ENCODE data around the gene PCGF1. TPM values are rescaled to one million over a fixed set of nuclear protein-coding genes. Genes with fewer than 3 reads are reported as not detected.

Gene PCGF1
- total RNA-seq, 1 experiment from 2014 or later, result 39.9 TPM

DNA sequence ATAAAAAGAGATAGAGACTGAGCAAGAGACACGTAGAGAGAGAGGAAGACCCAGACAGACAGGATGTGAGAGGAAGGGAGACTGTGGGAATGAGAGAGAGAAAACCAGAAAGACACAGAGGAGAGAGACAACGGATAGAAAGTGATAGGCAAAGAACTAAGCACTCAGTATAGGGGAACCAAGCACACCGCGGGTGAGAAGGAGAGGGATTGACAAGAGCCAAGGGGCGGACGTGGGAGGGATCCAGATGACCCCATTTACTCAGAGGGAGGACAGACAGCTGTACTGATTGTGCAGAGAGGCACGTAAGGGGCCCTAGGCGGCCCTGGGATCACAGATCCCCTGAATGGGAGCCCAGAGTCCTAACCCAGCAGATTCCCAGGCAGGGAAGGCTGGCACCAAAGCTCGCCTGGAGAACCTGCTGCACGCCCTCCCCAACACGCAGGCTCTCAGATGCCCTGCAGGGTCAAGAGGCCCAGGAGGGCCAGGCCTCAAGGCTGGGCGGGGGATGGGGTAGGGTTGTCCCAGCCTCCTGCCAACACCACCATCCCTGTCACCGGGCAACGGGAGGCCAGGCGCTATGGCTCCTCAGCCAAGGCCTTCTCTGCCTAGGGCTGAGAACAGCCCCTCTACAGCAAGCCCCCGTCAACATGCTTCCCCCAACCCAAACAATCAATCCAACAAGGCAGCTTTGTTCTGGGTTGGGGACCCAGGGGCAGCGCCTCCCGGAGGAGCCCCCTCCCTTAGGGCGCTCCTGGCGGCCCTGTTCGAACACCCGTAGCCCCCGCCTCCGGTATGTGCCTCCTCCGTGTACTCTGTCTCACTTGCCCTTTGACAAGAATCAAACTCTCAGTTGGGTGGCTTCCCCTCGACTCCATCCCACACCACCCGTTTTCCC lies 45.7 kb upstream of the PCGF1 start:
- ChIA-PET POLR2A (no interaction called here), CTCF (no interaction called here), RAD21 (ENCODE audit: low non-redundant PET in 1 of 2, low total read pairs in 2 of 2, uncharacterized antibody in 2 of 2, unreplicated experiment in 2 of 2) (no interaction called here)
- Histone ChIP-seq H3K4me2 (ENCODE audit: low read length) (peak overlapping the region; percentile 95), H3K36me3 (ENCODE audit: control insufficient read depth in 1 of 2, insufficient read depth in 2 of 2, low read length in 2 of 2) (peaks cover 5 to 7% of the 10 kb centered on the region in 2 experiments; a peak in 3 of 4 replicates), H3K9me2 (ENCODE audit: insufficient read depth) (no peaks in the 10 kb centered on the region), H2AFZ (ENCODE audit: low read depth, low read length, poor library complexity, severe bottlenecking) (no peak overlapping the region), H3K27ac (ENCODE audit: low read depth, low read length) (peak overlapping the region; percentile 90), H3K9me3 (ENCODE audit: control insufficient read depth in 1 of 2, insufficient read depth in 1 of 2, low read depth in 1 of 2, low read length in 2 of 2) (no peaks in the 10 kb centered on the region), H3K4me1 (ENCODE audit: control insufficient read depth in 1 of 2, insufficient read depth in 2 of 2, low read length in 2 of 2) (peaks cover 19 to 50% of the 10 kb centered on the region in 2 experiments; a peak in 3 of 4 replicates), H3K79me2 (ENCODE audit: insufficient read depth, low read length) (peaks cover 23% of the 10 kb centered on the region; the same call in 1 of the 2 replicates), H3K9ac (ENCODE audit: low read length) (peak overlapping the region; percentile 98; the same call in 1 of the 2 replicates), H4K20me1 (ENCODE audit: insufficient read depth) (no peaks in the 10 kb centered on the region), H3K4me3 (replicated peaks in 1 of 2; ENCODE audit: low read depth in 1 of 2, low read length in 2 of 2) (peak overlapping the region; percentile 93 to 97; a peak in 2 of 4 replicates), H3K27me3 (ENCODE audit: insufficient read depth, low read length) (no peaks in the 10 kb centered on the region)
- no peak for DNase-seq (ENCODE audit: low read depth, low spot score)
- intact Hi-C loops (cut with micrococcal nuclease), result no loop called here
- ATAC-seq, result no peak
- no peak for TF ChIP-seq SIN3A (IDR thresholded peaks at IDR 0.05; ENCODE audit: low read depth)
- no peak for TF ChIP-seq ZFX (IDR thresholded peaks at IDR 0.05)
- TF ChIP-seq POLR2AphosphoS5 (IDR thresholded peaks at IDR 0.05; ENCODE audit: low read depth, low read length), result no peak
- TF ChIP-seq SRF (IDR thresholded peaks at IDR 0.05; ENCODE audit: low read depth), result no peak
- no peak for TF ChIP-seq CEBPB (IDR thresholded peaks at IDR 0.05; ENCODE audit: low read depth)
- TF ChIP-seq YY1 (IDR thresholded peaks at IDR 0.05; ENCODE audit: extremely low read depth, insufficient replicate concordance, low read depth, low read length), result no peak
- no peak for TF ChIP-seq TCF7L2 (IDR thresholded peaks at IDR 0.05; ENCODE audit: borderline replicate concordance, extremely low read depth, insufficient read depth, insufficient read length)
- no peak for TF ChIP-seq ELF1 (IDR thresholded peaks at IDR 0.05; ENCODE audit: borderline replicate concordance, low read depth)
- no peak for TF ChIP-seq RAD21 (IDR thresholded peaks at IDR 0.05; ENCODE audit: low read depth)
- no peak for TF ChIP-seq FOSL1 (IDR thresholded peaks at IDR 0.05; ENCODE audit: low read depth)
- TF ChIP-seq EGR1 (IDR thresholded peaks at IDR 0.05; ENCODE audit: low read depth), result no peak
- BruUV-seq (replicated peaks), result no TSS peak
